Measurements from ENCODE around the gene NEMF. TPM values are rescaled to one million over a fixed set of nuclear protein-coding genes. Genes with fewer than 3 reads are reported as not detected.

NEMF gene
- total RNA-seq, 1 experiment from 2014 or later = 62.7 TPM

- POLR2A ChIA-PET = interaction anchor here (0.6 to 1.8 kb wide), 10 partner anchors 25 to 198 kb away, joined by 3 to 13 read pairs (median 4); partner anchors contain the start of gene NEMF
- Histone ChIP-seq H3K9me3 (no peaks in the 10 kb centered on the region), H3K4me3 (ENCODE audit: low read depth, low read length) (peak within 1 kb of the TSS; percentile 84), H3K36me3 (ENCODE audit: control insufficient read depth, insufficient read depth, low read length) (no peaks in the 10 kb centered on the region), H3K27me3 (replicated peaks; ENCODE audit: control insufficient read depth, insufficient read depth, low read length) (no peaks in the 10 kb centered on the region), H3K4me1 (peaks cover 18% of the 10 kb centered on the region)
- no TSS peak for BruUV-seq (replicated peaks)
- Mint-ChIP-seq H3K27ac (ENCODE audit: unreplicated experiment) (peak within 1 kb of the TSS; percentile 98), H3K36me3 (ENCODE audit: insufficient read depth, unreplicated experiment) (peaks cover 53% of the 10 kb centered on the region), H3K9me3 (ENCODE audit: unreplicated experiment) (no peaks in the 10 kb centered on the region), H3K4me3 (ENCODE audit: unreplicated experiment) (peak within 1 kb of the TSS; percentile 91), H3K4me1 (ENCODE audit: low read depth, unreplicated experiment) (peaks cover 32% of the 10 kb centered on the region), H3K27me3 (ENCODE audit: insufficient read depth, unreplicated experiment) (no peaks in the 10 kb centered on the region)
- TF ChIP-seq CTCF (IDR thresholded peaks at IDR 0.05; ENCODE audit: insufficient read depth in 1 of 2, low read depth in 1 of 2, low read length in 1 of 2, severe bottlenecking in 1 of 2, unreplicated experiment in 1 of 2) = no peak
- CTCF ChIA-PET = interaction anchor here (0.5 to 1.0 kb wide), 6 partner anchors 53 to 776 kb away, joined by 3 to 13 read pairs (median 3); partner anchors contain the start of gene SAV1
- intact Hi-C loops (cut with micrococcal nuclease; ENCODE audit: unreplicated experiment) = loop anchor here (1.0 to 10.0 kb wide), 7 partner anchors 24 to 212 kb away; no protein-coding TSS in a partner anchor
- DNase-seq = peak; percentile 98 to 99
Observed at GRCh38 chr14:49892636-49893308, 40.2 kb upstream of the NEMF start, which contains the start of gene ARF6. Gene ARF6 (plus strand): TSS chr14:49893082. CDS start chr14:49893737, 655 bp downstream.

- intact Hi-C loops (cut with micrococcal nuclease; ENCODE audit: unreplicated experiment) = loop anchor here (1.0 to 10.0 kb wide), 7 partner anchors 24 to 213 kb away; no protein-coding TSS in a partner anchor
- no peak for TF ChIP-seq CTCF (IDR thresholded peaks at IDR 0.05; ENCODE audit: insufficient read depth in 1 of 2, low read depth in 1 of 2, low read length in 1 of 2, severe bottlenecking in 1 of 2, unreplicated experiment in 1 of 2)
- CTCF ChIA-PET = interaction anchor here (0.5 to 0.9 kb wide), 5 partner anchors 10 to 414 kb away, joined by 3 to 13 read pairs (median 3); no protein-coding TSS in a partner anchor
- Histone ChIP-seq H3K4me1 (peaks cover 13% of the 10 kb centered on the region), H3K27me3 (replicated peaks; ENCODE audit: control insufficient read depth, insufficient read depth, low read length) (no peaks in the 10 kb centered on the region), H3K36me3 (ENCODE audit: control insufficient read depth, insufficient read depth, low read length) (no peaks in the 10 kb centered on the region), H3K4me3 (ENCODE audit: low read depth, low read length) (peak overlapping the region; percentile 48), H3K9me3 (no peaks in the 10 kb centered on the region)
- peak overlapping the region; percentile 91 for H3K4me3 Mint-ChIP-seq (ENCODE audit: unreplicated experiment)
- no peaks in the 10 kb centered on the region for H3K9me3 Mint-ChIP-seq (ENCODE audit: unreplicated experiment)
- H3K36me3 Mint-ChIP-seq (ENCODE audit: insufficient read depth, unreplicated experiment) = peaks cover 52% of the 10 kb centered on the region
- POLR2A ChIA-PET = interaction anchor here (0.6 to 1.8 kb wide), 10 partner anchors 24 to 199 kb away, joined by 3 to 13 read pairs (median 4); partner anchors contain the start of gene NEMF
- peak overlapping the region; percentile 98 for H3K27ac Mint-ChIP-seq (ENCODE audit: unreplicated experiment)
- no peaks in the 10 kb centered on the region for H3K27me3 Mint-ChIP-seq (ENCODE audit: insufficient read depth, unreplicated experiment)
- peak in 1 of 2 experiments; percentile 54 for DNase-seq
- peaks cover 30% of the 10 kb centered on the region for H3K4me1 Mint-ChIP-seq (ENCODE audit: low read depth, unreplicated experiment)
- BruUV-seq (replicated peaks) = TSS peak; percentile 84
Observed at GRCh38 chr14:49892301-49892635, 39.7 kb upstream of the NEMF start.

GRCh38 chr14:49888293-49888692 is 35.7 kb upstream of the NEMF start:
- Mint-ChIP-seq H3K36me3 (ENCODE audit: insufficient read depth, unreplicated experiment) (peaks cover 13% of the 10 kb centered on the region), H3K27ac (ENCODE audit: unreplicated experiment) (no peak overlapping the region), H3K27me3 (ENCODE audit: insufficient read depth, unreplicated experiment) (no peaks in the 10 kb centered on the region), H3K9me3 (ENCODE audit: unreplicated experiment) (no peaks in the 10 kb centered on the region), H3K4me3 (ENCODE audit: unreplicated experiment) (no peak overlapping the region), H3K4me1 (ENCODE audit: low read depth, unreplicated experiment) (no peaks in the 10 kb centered on the region)
- ChIA-PET CTCF (no interaction called here), POLR2A (no interaction called here)
- Histone ChIP-seq H3K27me3 (replicated peaks; ENCODE audit: control insufficient read depth, insufficient read depth, low read length) (no peaks in the 10 kb centered on the region), H3K36me3 (ENCODE audit: control insufficient read depth, insufficient read depth, low read length) (no peaks in the 10 kb centered on the region), H3K4me1 (peaks cover 8% of the 10 kb centered on the region), H3K4me3 (ENCODE audit: low read depth, low read length) (no peak overlapping the region), H3K9me3 (no peaks in the 10 kb centered on the region)
- intact Hi-C loops (cut with micrococcal nuclease; ENCODE audit: unreplicated experiment) = no loop called here
- BruUV-seq (replicated peaks) = no TSS peak
- DNase-seq = no peak
- TF ChIP-seq CTCF (IDR thresholded peaks at IDR 0.05; ENCODE audit: insufficient read depth in 1 of 2, low read depth in 1 of 2, low read length in 1 of 2, severe bottlenecking in 1 of 2, unreplicated experiment in 1 of 2) = no peak
